GM19397 (cell line): ENCODE results near the gene EIF5A2.
"Not testable (repeated sequence)": the region's sequence is repeated elsewhere in the genome, so short reads cannot be mapped to it uniquely, and the experiment has no call there.

ENCODE experiments used
- ATAC-seq: cut with Tn5 transposase; IDR thresholded peaks from one replicate; pipeline ENCODE4 v1.9.1; 2021; ENCODE audit warnings: mild to moderate bottlenecking, moderate library complexity; ENCODE audit not compliant: unreplicated experiment

The EIF5A2 gene

DNA sequence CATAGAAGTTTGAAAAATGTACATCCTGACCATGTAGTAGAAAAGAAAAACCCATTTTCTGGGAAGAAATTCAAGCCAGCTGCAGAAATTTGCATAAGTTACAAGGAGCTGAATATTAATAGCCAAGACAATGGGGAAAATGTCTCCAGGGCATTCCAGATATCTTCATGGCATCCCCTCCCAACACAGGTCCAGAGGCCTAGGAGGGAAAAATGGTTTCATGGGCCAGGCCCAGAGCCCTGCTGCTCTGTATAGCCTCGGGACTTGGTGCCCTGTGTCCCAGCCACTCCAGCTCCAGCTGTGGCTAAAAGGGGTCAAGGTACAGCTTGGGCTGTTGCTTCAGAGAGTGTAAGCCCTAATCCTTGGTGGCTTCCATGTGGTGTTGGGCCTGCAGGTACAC is 11.2 kb downstream of the EIF5A2 start:
- ATAC-seq, result not testable (repeated sequence)

DNA sequence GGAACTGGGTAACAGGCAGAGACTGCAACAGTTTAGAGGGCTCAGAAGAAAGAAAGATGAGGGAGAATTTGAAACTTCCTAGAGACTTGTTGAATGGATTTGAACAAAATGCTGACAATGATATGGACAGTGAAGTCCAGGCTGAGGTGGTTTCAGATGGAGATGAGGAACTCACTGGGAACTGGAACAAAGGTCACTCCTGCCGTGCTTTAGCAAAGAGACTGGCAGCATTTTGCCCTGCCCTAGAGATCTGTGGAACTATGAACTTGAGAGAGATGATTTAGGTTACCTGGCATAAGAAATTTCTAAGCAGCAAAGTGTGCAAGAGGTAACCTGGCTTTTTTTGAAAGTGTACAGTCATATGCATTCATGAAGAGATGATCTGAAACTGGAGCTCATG is 11.7 kb downstream of the EIF5A2 start:
- no peak for ATAC-seq

DNA sequence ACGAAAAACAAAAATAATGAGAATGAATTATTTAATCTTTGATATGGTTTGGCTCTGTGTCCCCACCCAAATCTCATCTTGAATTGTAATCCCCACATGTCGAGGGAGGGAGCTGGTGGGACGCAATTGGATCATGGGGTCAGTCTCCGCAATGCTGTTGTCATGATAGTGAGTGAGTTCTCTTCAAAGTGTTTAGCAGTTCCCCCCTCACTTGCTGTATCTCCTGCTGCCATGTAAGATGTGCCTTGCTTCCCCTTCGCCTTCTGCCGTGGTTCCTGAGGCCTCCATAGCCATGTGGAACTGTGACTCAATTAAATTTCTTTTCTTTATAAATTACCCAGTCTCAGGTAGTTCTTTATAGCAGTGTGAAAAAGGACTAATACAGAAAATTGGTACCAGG is 12.1 kb downstream of the EIF5A2 start:
- not testable (repeated sequence) for ATAC-seq

DNA sequence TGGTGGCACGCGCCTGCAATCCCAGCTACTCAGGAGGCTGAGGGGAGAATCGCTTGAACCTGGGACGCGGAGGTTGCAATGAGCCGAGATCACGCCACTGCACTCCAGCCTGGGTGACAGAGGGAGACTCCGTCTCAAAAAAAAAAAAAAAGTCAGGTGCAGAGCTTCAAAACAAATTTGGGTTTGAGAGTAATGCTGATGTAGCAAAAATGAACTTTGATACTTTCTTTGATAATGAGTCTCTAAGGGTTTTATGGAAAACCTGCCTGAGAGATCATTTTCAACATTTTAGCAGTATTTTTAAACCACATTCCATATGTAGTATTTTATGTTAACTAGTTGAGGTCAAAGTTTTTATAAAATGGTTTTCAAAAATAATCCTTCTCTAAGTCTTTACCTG is 14.5 kb downstream of the EIF5A2 start:
- ATAC-seq, result no peak

DNA sequence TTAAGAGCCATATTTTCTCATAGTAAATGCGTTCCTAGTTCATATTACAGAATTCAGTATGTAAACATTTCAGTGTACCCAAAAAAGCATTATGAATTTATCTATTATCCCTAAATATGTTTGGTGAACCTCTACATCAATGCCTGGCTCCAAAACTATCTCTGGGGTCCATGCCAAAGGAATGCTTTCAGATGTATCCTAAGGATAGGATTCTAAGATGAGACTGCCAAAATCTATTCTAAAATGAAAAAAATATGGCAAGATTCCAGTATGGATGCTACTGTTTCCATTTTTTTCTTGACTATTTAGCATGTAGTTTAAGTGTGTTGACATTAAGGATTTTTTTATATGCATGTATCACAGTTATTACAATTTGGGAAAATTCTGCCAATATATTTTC is 18.8 kb downstream of the EIF5A2 start:
- ATAC-seq, result no peak

DNA sequence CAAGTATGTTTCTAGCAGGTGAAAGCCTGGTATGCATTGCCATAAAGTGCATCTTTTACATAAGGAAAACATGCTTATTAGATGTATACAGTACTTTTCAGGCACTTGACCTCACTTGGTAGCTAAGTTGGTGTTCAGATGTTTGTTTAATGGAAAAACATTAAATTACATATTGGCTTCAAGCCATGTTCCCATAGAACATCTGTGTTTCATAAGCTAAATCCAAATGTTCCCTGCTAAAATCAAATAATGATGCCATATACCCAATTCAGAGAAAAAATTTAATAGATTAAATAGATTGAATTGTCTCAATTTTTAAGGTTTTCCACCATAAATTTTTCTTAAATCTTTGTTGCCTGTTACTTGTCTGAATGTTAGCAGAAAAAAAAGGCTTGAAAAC is 19.3 kb downstream of the EIF5A2 start:
- no peak for ATAC-seq

DNA sequence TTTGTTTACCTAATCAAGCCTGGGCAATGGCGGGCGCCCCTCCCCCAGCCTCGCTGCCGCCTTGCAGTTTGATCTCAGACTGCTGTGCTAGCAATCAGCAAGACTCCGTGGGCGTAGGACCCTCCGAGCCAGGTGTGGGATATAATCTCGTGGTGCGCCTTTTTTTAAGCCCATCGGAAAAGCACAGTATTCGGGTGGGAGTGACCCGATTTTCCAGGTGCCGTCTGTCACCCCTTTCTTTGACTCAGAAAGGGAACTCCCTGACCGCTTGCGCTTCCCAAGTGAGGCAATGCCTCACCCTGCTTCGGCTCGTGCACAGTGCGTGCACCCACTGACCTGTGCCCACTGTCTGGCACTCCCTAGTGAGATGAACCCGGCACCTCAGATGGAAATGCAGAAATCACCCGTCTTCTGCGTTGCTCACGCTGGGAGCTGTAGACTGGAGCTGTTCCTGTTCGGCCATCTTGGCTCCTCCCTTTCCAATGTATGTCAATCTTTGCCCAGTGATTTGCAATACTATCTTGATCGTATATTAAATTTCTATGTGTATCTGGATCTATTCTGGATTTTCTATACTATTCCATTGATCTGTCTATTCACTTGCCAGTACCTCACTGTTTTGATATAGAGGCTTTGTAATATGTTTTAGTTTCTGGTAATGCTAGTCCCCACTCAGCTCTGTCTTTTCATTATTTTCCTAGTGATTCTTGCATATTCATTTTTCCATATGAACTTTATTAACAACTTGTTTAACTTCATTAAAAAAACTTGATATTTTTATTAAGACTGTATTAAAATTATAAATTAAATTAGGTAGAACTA is 24.1 kb downstream of the EIF5A2 start:
- not testable (repeated sequence) for ATAC-seq

DNA sequence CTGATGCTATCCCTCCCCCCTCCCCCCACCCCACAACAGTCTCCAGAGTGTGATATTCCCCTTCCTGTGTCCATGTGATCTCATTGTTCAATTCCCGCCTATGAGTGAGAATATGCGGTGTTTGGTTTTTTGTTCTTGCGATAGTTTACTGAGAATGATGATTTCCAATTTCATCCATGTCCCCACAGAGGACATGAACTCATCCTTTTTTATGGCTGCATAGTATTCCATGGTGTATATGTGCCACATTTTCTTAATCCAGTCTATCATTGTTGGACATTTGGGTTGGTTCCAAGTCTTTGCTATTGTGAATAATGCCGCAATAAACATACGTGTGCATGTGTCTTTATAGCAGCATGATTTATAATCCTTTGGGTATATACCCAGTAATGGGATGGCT is 29.7 kb downstream of the EIF5A2 start:
- not testable (repeated sequence) for ATAC-seq

DNA sequence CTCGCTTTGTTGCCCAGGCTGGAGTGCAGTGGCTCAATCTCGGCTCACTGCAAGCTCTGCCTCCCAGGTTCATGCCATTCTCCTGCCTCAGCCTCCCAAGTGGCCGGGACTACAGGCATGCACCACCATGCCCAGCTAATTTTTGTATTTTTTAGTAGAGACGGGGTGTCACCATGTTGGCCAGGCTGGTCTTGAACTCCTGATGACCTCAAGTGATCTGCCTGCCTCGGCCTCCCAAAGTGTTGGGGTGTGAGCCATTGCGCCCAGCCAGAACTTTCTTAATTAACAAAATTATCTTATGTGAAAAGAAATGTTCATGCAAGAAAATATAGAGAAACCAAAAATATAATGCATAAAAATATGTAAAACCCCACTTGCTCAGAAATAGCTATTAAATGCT is 31.1 kb downstream of the EIF5A2 start:
- ATAC-seq, result not testable (repeated sequence)

DNA sequence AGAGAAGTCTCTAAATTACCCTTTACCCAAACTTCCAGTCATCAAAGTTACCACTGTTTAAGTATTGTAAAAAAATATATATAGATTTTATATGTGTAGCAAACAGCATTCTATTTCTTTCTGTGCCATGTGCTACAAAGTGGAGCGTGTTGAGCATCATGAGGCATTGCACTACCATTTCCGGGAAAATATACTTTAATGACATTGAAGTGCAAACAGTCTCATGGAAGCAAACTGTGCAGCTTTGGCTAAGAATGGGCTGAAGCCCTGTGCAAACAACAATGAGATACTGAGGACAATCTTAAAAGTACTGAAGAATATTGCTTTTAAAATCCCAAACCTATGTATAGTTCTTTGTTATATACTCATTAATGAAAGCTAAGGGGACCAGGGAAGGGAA is 31.9 kb downstream of the EIF5A2 start:
- ATAC-seq, result no peak

DNA sequence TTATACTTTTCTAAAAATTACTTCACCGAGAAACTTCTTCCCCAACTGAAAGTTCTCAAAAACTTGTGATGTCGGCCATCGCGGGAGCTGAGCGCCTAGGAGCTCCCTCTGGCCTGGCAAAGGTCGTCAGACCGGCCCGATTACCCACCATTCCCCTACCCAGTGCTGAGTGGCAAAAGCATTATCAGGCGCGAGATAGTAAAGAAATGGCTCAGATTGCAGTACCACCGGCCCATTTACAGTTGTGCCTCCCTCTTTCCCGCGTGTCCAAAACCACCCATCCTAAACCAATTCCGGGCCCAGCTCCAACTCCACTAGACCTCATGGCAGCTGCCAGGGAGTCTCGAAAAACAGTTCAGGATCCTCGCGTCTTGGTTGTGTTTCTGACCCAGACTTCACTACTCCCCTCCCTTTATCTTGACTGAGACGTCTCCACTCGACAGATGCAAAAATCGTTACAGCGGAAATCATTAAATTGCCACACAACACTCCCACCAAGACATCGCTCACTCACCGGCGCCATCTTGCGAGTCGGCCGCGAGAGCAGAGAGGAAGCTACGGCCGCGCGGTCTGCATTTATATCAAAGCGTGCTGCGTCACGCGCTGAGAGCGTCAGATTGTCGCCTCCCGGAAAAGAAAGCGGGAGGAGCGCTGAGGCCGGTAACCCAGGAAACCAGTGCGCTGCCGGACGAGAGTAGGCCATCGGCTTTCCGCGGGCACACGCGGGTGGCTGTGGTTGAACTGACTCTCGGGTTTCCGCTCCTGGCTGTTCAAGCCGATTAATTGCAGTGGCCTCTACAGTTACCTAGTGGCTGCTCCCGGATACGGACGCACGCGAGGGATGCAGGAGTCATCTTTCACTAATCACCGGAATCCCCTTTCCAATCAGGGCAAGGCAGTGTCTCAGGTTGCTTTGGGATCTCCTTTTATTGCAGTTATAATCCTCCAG is 38.5 kb downstream of the EIF5A2 start, which contains the start of gene RPL22L1:
RPL22L1 (minus strand) TSS at position 551 of the 949 bp plus-strand sequence; CDS start at position 523, 28 bp downstream.
- peak; percentile 96 for ATAC-seq

DNA sequence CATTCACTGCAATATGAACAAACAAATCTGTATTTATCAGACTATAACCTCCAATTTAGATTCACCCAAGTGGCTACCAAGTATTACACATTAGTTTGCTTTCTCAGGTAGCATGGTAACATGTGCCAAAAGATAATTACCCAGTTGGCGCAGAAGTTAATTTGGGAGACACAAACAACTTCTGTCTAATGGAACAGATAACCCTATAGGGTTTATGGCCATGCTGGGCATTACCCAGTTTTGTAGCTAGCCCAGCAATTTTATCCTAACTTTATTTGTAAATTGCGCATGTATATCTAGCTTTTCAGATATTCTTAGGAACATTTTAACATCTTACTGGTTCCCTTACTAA is 39.2 kb downstream of the EIF5A2 start:
- ATAC-seq, result no peak

DNA sequence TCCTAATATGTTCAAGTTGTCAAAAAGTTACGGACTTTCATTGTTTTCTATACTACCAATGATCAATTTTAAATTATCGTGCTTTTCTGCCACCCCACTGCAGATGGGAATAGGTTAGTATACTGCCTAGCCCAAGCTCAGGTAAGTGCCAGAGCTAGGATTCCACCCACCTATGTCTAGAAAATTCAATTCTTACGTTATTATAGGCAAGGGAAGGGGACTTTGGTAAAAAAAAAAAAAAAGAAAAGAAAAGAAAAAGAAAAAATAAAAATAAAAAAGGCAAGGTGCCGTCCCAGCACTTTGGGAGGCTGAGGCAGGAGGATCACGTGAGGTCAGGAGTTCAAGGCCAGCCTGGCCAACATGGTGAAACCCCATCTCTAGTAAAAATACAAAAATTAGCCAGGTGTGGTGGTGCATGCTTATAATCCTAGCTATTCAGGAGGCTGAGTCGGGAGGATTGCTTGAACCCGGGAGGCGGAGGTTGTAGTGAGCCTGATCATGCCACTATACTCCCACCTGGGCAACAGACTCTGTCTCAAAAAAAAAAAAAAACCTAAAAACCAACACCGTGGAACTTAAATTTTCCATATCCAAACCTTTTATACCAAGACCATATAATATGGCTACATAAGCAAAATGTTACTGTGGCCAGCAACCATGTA is 39.7 kb downstream of the EIF5A2 start:
- ATAC-seq, result no peak

DNA sequence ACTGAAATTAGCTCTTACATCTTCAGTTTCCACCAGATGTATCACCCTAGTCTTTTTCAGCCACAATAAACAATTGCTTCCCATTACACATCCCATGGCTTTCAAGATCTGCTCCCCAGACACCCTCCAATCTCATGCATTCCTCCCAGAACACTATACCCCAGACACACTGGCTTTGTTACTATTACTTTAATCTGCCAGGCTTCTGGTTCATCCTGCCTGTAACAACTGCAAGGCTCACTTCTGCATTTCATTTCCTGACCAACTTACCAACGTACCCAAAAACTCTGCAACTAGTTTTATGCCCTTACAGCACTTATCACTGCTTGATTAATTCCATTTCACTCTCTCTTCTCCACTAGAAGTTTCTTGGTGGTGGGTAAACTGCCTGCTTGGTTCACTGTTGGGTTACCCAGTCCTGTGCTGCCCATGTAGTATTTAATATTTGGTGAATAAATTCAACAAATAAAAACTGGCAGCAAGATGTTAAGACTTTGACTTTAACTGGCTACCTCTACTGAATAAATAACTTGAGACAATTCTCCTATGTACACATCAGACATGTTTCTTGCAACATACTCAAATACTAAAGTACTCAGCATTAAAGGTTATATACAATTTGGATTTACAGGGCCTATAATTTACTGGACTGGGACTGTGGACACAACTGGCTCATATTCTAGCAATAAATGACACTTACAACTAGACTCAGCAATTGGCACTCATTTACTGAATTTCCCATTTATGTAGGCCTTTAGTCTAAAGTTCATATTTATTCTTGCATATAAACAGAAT is 41.1 kb downstream of the EIF5A2 start:
- ATAC-seq, result no peak

DNA sequence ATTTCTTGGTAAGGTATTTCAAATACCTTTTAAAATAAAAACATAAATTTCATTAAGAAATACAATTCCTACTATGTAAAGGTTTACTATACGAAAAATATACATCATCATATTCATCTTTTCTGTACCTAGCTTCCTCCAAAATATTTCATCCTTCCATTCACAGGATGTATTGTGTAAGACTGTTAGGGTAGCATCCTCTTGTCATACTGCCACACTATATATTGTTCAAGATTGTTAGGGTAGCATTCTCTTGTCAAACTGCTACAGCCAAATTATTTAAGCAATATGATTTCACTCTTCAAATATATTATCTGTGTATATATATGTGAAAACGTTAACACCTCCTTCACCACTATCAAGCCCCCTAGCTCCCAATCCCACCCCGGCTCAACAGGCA is 41.9 kb downstream of the EIF5A2 start:
- no peak for ATAC-seq

DNA sequence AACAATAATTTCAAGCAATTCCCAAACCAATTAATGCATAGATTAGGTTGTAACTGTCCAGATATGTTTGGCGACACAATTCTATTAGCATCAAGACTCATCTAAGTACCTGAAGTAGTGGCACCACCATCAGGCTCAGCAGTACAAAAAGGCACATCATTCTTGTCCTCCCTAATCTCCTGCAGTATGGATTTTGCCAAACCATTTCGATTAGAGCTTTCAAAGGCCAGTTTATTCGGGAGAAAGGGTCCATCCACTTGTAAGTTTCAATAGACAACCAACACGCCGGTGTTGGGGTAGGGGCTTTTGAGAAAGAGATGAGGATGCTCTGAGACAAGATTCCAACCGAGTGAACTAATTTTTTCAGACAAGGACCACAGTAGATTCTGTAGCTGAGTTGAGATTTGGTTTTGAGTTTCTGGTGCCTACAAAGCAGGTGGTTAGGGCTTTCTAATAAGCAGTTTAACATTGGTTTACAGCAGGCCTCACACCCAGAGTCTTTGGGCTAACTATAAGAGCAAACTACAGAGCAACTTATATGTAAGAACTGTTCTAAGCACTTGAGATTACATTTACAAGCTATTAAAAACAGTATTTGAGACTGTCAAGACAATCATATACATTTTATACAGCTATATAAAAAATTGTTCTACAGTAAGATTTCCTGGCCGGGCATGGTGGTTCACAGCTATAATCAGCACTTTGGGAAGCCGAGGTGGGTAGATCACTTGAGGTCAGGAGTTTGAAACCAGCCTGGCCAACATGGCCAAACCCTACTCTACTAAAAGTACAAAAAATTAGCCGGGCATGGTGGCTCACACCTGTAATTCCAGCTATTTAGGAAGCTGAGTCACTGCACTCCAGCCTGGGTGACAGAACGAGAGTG is 43.0 kb downstream of the EIF5A2 start:
- ATAC-seq, result no peak

DNA sequence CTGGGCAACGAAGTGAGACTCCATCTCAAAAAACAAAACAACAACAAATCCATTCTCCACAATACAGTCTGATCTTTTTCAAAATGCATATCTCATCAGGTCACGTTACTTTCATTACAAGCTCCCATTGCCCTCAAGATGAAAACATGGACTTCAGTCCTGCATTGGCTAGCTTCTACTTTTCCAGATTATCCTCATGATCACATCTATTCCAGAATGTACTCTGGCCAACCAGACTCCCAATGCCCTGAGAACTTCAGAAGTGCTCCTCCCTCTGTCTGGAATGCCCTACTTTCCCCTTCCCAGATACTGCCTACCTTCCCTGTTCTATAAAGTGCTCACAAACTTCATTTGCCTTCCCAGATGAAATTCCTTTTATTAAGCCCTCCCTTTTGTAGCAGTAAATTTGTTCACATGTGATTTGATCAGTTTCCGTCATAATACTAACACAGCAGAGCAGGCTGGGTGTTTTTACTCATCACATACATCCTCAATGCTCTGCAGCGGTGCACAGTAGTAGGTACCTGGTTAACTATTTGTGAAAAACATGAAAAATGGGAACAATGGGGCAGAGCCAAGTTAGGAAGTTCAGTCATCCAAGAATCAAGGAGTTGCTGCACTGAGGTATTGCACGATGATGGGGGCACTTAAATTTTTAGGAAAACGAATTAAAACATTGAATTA is 43.8 kb downstream of the EIF5A2 start:
- ATAC-seq, result no peak

DNA sequence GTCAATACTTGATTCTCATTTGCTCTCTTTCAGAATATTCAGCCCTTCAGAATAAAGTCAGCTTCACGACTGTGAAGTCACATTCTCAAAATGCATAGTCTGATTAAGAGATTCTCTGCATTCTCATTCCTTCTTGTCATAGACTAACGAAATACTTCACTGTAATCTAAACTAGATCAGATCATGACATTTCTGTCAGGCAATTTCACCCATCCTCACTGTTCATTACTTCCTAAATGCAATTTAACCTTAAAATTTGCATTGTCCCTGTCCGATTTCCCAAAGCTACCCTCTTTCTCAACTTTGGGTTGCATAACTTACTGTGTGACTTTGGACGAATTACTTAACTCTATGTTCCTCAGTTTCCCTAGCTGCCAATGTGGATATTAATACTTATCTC is 44.6 kb downstream of the EIF5A2 start:
- no peak for ATAC-seq
